ENCODE results near the gene CTAG1B.

DNA sequence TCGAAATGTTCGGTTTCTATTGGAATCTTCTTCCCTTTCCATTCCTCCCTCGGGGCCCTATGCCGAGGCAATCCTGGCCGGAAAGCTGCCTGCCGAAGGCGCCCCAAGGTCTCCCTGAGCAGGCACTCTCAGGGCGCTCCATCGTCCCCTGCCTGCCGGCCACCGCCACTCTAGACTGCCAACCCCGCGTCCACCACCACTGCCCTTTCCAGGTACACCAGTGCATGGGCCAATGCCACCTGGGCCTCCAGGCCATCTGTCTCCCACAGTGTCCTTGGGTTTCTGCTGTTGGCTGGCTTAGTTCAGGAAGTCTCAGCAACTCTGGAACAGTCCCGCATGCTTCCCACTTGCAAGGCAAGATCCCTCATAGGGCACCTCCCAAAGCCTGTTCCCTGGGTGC is 19.6 kb downstream of the CTAG1B start:
- no peak for TF ChIP-seq POLR2A (IDR thresholded peaks at IDR 0.05; ENCODE audit: borderline replicate concordance, extremely low read depth, insufficient read depth, insufficient read length)
- no peak for TF ChIP-seq EZH2 (IDR thresholded peaks at IDR 0.05)
